ENCODE measurements around the gene PHLPP2. TPM values are rescaled to one million over a fixed set of nuclear protein-coding genes. Genes with fewer than 3 reads are reported as not detected.
A peak's percentile ranks its signal among the peaks of the same experiment; 100 is the strongest.

Gene PHLPP2
- total RNA-seq, 6 experiments from 2014 or later, result 11.5 to 14.4 (median 12.9) TPM

DNA sequence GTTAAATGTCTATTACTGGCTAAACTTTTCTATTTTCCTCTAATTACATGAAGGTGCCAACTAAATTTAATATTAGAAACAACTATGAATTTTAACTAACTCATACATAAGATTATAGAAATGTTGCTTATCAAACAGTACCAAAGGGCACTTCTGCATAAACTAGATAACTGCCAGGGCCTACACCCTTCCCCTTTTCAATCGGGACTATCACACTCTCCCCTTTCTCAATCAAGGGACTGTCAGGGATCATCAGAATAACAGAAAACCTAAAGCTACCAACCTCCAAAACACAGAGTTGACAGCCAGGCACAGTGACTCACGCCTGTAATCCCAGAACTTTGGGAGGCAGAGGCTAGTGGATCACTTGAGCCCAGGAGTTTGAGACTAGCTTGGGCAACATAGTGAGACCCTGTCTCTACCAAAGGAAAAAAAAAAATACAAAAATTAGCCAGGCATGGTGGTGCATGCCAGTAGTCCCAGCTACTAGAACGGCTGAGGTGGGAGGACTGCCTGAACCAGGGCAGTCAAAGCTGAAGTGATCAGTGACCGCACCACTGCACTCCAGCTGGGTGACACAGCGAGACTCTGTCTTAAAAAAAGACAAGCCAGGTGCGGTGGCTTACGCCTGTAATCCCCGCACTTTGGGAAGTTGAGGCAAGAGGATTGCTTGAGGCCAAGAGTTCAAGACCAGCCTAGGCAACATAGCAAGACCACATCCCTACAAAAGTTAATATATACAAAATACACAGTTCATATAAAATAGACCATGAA lies 3.2 kb upstream of the PHLPP2 start:
- no peak overlapping the region for H3K4me3 Mint-ChIP-seq
- TF ChIP-seq, protein P1, sequence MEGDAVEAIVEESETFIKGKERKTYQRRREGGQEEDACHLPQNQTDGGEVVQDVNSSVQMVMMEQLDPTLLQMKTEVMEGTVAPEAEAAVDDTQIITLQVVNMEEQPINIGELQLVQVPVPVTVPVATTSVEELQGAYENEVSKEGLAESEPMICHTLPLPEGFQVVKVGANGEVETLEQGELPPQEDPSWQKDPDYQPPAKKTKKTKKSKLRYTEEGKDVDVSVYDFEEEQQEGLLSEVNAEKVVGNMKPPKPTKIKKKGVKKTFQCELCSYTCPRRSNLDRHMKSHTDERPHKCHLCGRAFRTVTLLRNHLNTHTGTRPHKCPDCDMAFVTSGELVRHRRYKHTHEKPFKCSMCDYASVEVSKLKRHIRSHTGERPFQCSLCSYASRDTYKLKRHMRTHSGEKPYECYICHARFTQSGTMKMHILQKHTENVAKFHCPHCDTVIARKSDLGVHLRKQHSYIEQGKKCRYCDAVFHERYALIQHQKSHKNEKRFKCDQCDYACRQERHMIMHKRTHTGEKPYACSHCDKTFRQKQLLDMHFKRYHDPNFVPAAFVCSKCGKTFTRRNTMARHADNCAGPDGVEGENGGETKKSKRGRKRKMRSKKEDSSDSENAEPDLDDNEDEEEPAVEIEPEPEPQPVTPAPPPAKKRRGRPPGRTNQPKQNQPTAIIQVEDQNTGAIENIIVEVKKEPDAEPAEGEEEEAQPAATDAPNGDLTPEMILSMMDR (IDR thresholded peaks at IDR 0.05), result no peak
- no peak for DNase-seq
- peaks cover 31% of the 10 kb centered on the region for H3K36me3 Mint-ChIP-seq (ENCODE audit: low read depth)
- H3K27me3 Mint-ChIP-seq (ENCODE audit: insufficient read depth), result peaks cover 2% of the 10 kb centered on the region; the same call in 1 of the 2 replicates
- peaks cover 18% of the 10 kb centered on the region for H3K4me1 Mint-ChIP-seq (ENCODE audit: low read depth)
- H3K9me3 Mint-ChIP-seq, result no peaks in the 10 kb centered on the region
- H3K27ac Mint-ChIP-seq, result no peak overlapping the region

DNA sequence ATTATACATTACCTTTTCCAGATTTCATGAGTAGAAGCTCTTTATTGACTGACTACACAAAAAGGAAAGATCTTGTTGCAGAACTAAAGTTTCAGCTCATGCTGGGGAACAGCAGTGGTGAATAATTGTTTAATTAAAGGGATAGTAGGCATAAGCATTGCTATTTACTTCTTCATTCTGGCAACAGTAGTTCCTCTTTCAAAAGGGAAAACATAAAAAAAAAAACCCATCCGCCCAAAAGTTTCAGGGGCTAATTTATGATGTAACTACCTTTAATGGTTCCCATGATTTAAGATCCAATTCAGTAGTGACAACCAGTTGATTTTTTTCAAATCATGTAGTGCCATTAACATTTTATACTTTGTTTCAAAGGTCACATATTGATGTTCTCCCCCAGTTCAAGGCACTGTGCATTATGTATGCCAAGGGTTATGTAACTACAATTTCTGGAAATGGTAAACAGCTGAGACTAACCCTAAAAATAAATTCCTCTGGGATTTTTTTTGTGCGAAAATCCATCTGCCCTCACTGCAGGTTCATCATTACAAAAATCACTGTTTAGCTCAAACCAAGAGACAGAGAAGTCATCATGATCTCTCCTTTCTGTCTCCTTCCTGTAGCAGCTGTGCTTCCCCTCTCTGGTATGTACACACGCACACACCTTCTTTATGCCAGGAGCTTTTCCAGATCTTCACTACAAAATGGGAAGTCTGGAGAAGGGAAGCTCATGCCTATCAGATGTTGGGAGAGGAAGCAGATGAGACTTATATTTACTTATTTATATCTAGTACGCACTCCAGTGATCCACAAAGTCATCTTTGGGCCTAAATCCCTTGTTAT lies 2.2 kb upstream of the PHLPP2 start:
- Mint-ChIP-seq H3K4me1 (ENCODE audit: low read depth) (peaks cover 22% of the 10 kb centered on the region), H3K27me3 (ENCODE audit: insufficient read depth) (no peaks in the 10 kb centered on the region), H3K36me3 (ENCODE audit: low read depth) (peaks cover 21% of the 10 kb centered on the region), H3K9me3 (no peaks in the 10 kb centered on the region), H3K4me3 (no peak overlapping the region), H3K27ac (no peak overlapping the region)
- DNase-seq, result no peak
- TF ChIP-seq, protein P1 (IDR thresholded peaks at IDR 0.05), result no peak

DNA sequence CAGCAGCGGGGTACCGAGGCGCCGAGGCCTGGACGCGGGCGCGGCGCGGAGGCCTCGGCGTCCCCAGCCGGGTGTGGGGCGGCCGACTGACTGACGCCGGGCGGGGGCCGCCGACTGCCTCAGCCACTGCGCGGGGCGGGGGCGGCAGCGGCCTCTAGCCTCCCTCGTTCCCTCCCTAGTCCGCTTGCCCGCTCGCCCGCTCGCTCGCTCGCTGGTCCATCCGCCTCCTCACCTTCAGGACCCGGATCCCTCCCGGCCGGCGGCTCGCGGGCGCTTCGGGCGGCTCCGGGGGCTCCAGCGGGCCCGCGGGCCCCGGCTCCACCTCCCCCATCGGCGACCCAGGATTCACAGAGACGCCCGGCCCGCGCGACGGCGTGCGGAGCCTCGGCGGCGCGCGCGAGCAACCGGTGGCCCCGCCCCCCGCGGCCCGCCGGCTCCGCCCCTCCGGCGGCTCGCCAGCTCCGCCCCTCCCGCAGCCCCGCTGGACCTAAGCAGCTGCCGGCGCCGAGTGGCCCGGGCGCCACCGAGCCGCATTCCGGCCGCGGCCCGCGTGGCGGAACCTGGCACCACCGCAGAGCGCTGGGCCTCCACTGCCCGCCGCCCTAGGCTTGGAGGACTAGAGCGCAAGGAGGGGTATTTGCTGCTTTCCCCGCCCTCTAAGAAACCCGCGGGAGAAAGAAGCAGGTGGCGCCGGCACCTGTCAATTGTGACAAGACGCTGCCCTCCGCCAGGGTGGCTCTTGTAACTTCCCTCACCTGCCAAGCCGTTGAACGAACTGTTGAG lies 773 bp downstream of the PHLPP2 start:
- Mint-ChIP-seq H3K27me3 (ENCODE audit: insufficient read depth) (no peaks in the 10 kb centered on the region; the same call in 1 of the 2 replicates), H3K9me3 (no peaks in the 10 kb centered on the region), H3K4me1 (ENCODE audit: low read depth) (peaks cover 24% of the 10 kb centered on the region), H3K27ac (peak overlapping the region; percentile 55), H3K36me3 (ENCODE audit: low read depth) (peaks cover 2% of the 10 kb centered on the region; the same call in 1 of the 2 replicates), H3K4me3 (peak overlapping the region; percentile 86)
- TF ChIP-seq, protein P1 (IDR thresholded peaks at IDR 0.05), result no peak
- peak; percentile 30 for DNase-seq

DNA sequence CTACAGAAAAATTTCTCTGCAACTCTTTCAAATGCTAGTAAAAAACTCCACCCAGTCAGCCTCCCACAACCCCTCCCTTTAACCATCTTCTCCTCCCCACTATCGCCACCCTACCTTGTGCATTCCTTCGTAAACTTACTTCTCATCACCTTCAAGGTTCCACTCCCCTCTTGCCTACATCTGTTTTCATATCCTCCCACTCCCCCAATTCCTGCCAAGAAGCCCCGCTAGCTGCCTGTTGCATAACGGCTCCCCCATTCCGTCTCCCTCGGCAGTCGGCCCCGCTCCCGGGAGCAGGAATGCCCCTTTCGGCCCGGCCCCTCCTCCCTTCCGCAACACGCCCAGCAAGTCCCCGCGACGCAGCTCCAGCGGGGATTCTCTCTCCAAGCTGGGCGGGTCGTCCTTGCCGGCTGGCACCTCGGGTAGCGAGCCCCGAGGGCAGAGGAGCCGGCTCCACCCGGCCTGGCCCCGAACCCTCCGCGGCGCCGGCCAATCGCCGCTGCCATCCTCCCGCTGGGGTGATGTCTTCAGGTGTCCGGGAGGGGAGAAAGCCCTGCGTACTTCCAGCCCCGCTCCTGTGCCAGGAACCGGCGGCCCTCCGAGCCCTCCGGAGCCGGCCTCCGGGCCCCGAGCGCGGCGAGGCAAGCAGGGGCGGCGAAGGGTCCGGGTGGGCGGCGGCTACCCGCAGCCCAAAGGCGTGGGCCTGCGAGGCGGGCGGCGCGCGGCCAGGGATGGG lies 1.5 kb downstream of the PHLPP2 start:
- DNase-seq, result peak; percentile 77
- TF ChIP-seq, protein P1 (IDR thresholded peaks at IDR 0.05), result no peak
- Mint-ChIP-seq H3K4me1 (ENCODE audit: low read depth) (peaks cover 24% of the 10 kb centered on the region), H3K4me3 (peak overlapping the region; percentile 99), H3K27ac (peak overlapping the region; percentile 75), H3K27me3 (ENCODE audit: insufficient read depth) (no peaks in the 10 kb centered on the region; the same call in 1 of the 2 replicates), H3K9me3 (no peaks in the 10 kb centered on the region), H3K36me3 (ENCODE audit: low read depth) (peaks cover 4% of the 10 kb centered on the region; the same call in 1 of the 2 replicates)
